ENCODE measurements around the gene NLGN4X.

DNA sequence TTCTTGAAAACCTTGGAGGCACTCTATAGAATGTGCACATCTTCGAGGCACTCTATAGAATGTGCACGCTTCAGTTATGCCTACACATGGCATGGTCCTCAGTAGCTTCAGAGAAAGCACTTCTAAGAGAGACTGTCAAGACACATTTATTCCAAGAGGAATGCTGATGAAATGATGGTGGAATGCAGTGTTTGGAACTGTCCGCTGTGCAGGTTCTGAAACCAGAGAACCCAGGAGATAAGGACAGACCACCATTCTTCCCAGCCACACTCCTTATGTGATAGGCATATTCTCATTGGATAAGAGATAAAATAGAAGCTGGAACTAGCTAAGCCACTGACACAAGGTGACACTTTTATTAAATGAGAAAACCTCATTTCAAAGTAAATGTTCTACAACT is 263.3 kb downstream of the NLGN4X start:
- TF ChIP-seq, protein P1, sequence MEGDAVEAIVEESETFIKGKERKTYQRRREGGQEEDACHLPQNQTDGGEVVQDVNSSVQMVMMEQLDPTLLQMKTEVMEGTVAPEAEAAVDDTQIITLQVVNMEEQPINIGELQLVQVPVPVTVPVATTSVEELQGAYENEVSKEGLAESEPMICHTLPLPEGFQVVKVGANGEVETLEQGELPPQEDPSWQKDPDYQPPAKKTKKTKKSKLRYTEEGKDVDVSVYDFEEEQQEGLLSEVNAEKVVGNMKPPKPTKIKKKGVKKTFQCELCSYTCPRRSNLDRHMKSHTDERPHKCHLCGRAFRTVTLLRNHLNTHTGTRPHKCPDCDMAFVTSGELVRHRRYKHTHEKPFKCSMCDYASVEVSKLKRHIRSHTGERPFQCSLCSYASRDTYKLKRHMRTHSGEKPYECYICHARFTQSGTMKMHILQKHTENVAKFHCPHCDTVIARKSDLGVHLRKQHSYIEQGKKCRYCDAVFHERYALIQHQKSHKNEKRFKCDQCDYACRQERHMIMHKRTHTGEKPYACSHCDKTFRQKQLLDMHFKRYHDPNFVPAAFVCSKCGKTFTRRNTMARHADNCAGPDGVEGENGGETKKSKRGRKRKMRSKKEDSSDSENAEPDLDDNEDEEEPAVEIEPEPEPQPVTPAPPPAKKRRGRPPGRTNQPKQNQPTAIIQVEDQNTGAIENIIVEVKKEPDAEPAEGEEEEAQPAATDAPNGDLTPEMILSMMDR (conservative IDR thresholded peaks at IDR 0.05; ENCODE audit: low read depth, low read length), result no peak
- TF ChIP-seq EZH2 (IDR thresholded peaks at IDR 0.05; ENCODE audit: borderline replicate concordance, low read depth, low read length, poor library complexity, severe bottlenecking), result no peak
